A673 (cell line): Measurements from ENCODE around the gene GYG1.

Experiments
- CTCF ChIP-seq: fragments of 300-800, 200-600 bp; sonication (generic); conservative IDR thresholded peaks from 2 replicates; pipeline ENCODE4 v1.5.1; 2017; ENCODE audit warnings: low read depth, mild to moderate bottlenecking, antibody characterized with exemption, low read length, moderate library complexity, mixed read lengths
- EZH2 ChIP-seq: fragments of 200-600 bp; sonication (generic); IDR thresholded peaks from 2 replicates; pipeline ENCODE4 v1.6.1; 2017; ENCODE audit warnings: borderline replicate concordance, low read depth, mild to moderate bottlenecking, mixed read lengths, antibody characterized with exemption, low read length; ENCODE audit not compliant: poor library complexity, severe bottlenecking

DNA sequence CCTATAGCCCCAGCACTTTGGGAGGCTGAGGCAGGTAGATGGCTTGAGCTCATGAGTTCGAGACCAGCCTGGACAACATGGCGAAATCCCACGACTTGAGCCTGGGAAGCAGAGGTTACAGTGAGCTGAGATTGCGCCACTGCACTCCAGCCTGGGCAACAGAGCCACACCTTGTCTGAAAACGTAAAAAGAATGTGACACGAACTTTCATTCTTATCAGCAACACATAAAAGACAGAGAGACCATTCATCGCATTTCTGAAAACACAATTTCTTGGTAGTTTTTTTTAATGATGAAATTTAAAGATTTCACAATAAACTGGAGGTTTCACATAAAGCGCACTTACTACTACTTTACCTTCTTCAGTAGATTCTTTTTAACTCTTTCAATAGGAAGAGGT, 76.5 kb downstream of the GYG1 start:
- no peak for TF ChIP-seq CTCF
- TF ChIP-seq EZH2: no peak
